ENCODE measurements around the gene ARID4B. TPM values are rescaled to one million over a fixed set of nuclear protein-coding genes. Genes with fewer than 3 reads are reported as not detected.
"Not testable (repeated sequence)": the region's sequence is repeated elsewhere in the genome, so short reads cannot be mapped to it uniquely, and the experiment has no call there.

The ARID4B gene
- total RNA-seq, 1 donor from 2014 or later: 39.4 TPM

DNA sequence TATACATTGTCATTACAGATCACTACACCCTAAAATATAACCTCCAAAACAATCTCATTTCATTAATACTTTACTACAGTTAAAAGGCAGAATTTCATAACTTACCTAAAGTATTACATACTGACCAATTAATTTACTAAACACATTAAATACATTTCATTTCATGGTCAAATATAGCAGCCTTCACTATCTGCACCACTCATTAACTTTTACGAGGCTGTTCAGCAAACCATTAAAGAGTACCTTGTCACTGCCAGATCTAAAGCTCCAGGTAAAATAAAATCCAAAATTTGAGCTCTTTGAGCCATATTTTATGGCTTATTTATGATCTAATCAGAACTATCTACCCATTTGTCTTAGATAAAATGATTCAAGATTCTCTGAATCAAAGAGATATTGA, 100.6 kb downstream of the ARID4B start:
- DNase-seq (ENCODE audit: low read depth, low spot score): no peak

DNA sequence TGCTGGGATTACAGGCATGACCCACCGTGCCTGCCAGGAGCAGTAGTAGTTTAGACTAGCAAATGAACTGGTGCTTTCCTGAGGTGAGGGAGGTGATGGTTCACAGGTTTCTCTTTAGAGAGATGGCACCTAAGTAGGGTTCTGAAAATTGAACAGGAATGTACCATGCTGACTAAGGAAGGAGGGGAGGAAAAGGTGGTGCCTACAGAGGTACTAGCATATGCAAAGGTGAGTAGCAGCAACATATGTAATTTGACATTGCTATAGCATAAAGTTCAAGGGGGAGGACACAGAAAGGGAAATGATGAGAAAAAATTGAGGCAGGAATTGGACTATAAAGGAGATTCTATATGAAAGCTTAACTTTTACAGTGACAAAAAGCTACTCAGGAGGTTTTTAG, 101.0 kb downstream of the ARID4B start:
- DNase-seq (ENCODE audit: low read depth, low spot score): no peak

DNA sequence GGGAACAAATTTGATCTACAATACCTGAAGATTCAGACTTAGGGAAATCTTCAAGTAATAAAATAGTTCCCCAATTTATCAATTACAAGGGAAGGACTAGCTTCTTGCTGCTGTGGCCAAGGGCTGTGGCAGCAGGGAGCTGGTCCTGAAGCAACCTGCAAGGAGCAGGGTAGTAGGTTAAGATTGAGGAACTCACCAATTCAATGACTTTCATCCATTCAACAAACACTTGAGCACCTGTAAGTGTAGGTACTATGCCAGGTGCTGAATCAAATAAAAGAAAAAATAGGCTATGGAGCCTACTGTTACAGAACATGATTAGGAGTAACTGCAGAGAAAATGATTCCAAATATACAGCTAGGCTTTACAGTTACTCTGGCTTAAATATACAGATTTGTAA, 102.7 kb downstream of the ARID4B start:
- no peak for DNase-seq (ENCODE audit: low read depth, low spot score)

DNA sequence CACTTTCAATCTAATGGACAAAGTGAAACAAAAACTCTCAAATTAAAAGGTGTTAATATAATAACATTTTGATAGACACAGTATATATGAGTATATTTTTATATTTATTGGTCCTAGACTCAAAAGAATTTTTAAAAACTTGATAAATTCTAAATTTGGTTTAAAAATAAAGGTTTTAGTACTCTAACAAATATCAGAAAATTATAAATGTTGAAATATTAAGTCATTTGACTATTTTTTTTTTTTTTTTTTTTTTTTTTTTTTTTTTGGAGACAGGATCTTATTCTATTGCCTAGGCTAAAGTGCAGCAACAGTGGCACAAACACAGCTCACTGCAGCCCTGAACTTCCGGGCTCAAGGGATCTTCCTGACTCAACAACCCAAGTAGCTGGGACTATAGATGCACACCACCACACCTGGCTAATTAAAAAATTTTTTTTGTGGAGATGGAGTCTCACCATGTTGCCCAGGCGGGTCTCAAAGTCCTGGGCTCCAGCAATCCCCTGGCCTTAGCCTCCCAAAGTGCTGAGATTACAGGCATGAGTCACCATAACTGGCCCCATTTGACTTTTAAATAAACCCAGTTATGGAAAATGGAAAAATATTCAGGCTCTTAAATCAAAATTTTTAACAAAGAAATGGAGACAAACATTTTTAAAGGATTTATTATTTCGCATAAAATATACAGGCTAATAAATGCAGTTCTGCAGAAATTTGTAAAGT, 106.2 kb downstream of the ARID4B start:
- DNase-seq (ENCODE audit: low read depth, low spot score): no peak

DNA sequence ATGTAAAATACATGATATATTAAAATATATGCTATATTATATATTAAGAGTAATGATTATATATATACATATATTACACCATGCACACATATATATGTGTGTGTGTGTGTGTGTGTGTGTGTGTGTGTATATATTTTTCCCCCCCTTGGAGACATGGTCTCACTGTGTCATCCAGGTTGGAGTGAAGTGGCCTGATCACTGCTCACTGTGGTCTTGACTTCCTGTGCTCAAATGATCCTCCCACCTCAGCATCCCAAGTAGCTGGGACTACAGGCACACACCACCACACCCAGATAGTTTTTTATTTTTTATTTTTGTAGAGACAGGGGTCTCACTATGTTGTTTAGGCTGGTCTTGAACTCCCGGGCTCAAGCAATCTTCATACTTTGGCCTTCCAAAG, 112.5 kb downstream of the ARID4B start:
- DNase-seq (ENCODE audit: low read depth, low spot score): no peak

DNA sequence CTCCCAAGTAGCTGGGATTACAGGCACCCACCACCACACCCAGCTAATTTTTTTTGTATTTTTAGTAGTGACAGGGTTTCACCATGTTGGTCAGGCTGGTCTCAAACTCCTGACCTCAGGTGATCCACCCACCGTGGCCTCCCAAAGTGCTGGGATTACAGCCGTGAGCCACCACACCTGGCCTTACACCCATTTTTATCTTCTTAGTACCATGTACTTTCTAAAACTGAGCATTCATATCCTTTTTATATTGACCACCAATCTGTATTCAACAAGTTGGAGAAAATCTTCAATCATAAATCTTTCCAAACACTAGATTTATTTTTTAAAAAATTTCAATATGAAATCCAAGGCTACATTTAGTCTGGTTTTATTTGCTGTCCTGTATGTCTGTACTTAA, 113.0 kb downstream of the ARID4B start:
- not testable (repeated sequence) for DNase-seq (ENCODE audit: low read depth, low spot score)

DNA sequence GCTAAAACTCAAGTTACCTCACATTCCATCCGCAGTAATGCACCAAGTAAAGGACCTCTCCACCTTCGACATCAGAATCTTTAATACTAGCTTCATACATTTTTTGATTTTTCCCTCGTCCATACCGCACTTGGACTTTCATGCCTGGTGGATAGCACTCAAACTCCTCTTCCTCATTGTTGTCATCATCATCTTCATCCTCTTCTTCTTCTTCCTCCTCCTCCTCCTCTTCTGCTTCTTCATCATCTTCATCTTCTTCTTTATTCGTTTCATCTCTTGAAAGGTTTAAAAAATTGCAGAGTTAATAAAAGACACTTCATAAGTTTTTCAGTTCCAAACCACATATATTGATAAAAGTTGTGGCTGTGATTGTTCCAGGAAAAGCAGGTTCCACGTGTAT, 114.2 kb downstream of the ARID4B start:
- no peak for DNase-seq (ENCODE audit: low read depth, low spot score)

DNA sequence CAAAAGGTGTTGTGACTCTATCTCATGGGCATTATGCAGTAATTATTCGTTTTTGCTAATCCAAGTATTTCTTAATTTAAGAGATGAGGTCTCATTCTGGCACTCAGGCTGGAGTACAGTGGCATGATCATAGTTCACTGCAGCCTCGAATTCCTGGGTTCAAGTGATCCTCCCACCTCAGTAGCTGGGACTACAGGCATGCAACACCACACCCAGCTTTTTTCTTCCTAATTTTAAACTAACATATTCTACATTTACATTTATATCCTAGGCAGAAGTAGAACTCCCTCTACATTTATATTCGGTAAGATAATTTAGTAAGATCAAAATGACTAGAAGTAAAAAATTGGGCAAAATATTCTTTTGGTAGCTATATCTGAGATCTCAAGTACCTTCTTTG, 116.5 kb downstream of the ARID4B start:
- DNase-seq (ENCODE audit: low read depth, low spot score): no peak

DNA sequence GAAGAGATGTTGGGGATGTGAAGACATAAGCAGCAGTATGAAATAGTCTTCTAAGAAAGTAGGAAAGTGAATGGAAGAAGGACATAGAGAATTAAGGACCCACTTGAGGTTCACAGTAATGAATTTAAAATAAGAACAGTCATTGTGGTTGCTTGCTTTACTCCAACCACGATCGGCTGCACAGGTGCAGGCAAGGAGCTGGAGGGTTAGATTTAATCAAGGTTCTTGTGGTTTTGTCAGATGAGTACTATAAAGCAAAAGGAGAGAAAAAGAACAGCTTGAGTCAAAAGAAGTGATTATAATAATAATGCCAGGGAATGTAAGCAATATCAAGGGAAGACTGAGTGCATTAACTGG, 120.8 kb downstream of the ARID4B start:
- no peak for DNase-seq (ENCODE audit: low read depth, low spot score)

DNA sequence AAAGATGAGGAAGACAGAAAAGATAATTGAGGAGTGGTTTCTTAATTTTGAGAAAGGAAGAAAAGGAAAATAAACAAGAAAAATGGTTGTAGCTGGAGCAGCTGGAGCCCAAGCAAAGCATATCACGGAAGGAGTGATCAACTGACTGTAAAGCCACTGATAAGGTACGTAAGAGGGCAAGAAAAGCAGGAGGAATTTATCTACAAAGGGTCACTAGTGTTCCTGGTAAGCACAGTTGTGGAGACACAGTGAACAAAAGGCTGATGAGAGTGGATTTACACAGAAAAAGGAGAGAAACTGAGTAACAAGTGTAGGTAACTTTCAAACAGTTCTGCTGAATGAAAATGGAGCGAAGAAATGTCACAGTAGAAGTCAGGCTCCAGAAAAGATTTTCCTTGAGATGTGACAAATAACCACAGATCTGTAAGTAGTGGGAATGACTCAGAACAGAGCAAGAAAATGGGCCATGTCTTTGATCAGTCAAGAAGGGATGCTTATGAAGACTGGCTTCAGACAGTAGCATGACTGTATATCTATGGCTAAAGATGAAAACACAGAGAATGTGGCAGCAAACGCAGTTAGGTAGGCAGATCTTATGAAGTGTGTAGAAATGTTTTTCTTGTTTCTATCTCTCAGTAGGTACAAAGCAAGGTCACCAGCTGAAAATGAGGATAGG, 121.3 kb downstream of the ARID4B start:
- DNase-seq (ENCODE audit: low read depth, low spot score): no peak

DNA sequence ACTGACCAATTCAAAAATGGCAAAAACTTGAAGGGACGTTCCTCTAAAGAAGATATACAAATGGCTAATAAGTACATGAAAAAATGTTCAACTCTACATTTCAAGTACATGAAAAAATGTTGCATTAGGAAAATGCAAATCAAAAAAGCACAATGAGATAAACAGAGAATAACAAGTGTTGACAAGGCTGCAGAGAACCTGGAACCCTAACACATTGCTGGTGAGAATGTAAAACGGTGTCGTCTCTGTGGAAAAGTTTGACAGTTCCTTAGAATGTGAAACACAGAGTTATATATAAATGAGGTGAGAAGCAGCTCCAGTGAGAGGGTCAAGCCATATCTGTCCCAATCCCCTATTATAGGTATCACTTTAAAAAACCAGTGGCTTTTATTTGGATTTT, 122.3 kb downstream of the ARID4B start:
- no peak for DNase-seq (ENCODE audit: low read depth, low spot score)

DNA sequence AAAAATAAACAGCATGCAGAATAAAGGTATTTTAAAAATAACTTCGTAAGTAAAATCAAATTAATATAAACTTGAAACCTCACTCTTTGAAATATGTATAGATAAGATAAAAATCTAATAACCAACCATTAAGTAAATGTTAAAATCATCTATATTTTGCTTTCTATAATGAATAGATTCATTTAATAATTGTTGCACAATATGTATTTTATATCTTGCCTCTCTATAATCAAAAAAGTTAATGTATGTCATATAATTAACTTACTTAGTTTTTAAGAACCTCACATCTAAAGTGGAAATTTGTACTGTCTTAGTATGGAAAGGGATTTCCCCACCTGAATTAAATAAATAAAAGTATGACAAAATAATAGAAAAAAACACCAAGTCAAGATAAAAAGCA, 124.6 kb downstream of the ARID4B start:
- DNase-seq (ENCODE audit: low read depth, low spot score): no peak

DNA sequence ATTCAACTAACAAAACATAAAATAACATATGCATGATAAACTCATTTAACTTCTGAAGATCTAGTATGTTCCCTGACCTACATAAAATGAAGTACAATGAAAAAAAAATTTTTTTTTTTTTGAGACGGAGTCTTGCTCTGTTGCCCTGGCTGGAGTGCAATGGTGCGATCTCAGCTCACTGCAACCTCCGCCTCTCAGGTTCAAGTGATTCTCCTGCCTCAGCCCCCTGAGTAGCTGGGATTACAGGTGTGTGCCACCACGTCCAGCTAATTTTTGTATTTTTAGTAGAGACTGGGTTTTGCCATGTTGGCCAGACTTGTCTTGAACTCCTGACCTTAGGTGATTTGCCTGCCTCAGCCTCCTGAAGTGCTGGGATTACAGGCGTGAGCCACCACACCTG, 125.5 kb downstream of the ARID4B start:
- DNase-seq (ENCODE audit: low read depth, low spot score): not testable (repeated sequence)

DNA sequence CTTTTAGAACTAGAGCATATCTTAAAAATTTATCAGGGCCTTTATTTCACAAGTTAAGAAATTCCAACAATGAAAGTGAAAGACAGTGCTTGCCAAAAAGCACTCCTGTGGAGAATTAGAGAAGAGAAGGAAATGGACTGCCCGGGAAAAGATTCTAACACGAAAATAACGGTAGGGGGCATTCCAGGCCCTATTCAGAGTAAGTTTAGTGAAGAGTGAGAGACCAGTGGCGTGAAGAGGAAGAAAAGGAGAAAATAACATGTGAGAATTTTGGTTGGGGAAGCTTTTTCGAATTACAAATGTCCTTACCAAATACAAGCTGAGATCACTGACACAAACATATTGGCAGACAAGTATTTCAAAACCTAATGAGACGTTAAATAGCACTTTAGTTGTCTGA, 128.5 kb downstream of the ARID4B start:
- DNase-seq (ENCODE audit: low read depth, low spot score): peak; percentile 10

DNA sequence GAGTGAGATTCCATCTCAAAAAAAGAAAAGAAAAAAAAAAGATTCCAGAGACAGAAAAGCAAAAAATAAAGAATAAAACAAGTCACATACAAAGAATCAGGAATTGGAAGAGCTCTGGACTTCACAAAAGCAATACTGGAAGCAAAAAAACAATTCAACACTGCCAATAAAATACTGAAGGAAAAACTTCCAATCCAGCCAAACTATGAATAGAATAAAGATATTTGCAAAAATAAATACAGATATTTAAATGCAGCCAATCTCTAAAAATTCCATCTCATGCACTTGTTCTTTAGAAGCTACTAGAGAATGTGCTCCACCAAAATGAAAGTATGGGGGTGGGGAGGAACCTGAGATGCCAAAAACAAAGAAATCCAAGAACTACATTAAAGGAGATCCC, 137.5 kb downstream of the ARID4B start:
- DNase-seq (ENCODE audit: low read depth, low spot score): no peak

DNA sequence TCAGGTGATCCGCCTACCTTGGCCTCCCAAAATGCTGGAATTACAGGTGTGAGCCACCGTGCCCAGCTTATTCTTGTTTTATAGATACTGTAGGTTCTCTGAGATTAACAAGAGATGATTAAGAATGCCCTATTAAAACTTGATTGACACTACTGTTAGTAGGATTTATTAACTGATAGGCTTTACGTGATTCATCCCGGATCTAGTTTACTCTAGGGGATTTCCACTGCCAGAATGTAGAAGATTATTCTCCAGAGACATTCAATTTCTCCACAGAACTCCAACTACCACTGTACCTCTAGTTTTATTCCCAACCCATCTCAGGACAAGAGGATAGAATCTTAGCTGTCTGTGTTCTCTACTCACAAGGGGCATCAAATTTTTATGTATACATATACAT, 140.7 kb downstream of the ARID4B start:
- DNase-seq (ENCODE audit: low read depth, low spot score): no peak

DNA sequence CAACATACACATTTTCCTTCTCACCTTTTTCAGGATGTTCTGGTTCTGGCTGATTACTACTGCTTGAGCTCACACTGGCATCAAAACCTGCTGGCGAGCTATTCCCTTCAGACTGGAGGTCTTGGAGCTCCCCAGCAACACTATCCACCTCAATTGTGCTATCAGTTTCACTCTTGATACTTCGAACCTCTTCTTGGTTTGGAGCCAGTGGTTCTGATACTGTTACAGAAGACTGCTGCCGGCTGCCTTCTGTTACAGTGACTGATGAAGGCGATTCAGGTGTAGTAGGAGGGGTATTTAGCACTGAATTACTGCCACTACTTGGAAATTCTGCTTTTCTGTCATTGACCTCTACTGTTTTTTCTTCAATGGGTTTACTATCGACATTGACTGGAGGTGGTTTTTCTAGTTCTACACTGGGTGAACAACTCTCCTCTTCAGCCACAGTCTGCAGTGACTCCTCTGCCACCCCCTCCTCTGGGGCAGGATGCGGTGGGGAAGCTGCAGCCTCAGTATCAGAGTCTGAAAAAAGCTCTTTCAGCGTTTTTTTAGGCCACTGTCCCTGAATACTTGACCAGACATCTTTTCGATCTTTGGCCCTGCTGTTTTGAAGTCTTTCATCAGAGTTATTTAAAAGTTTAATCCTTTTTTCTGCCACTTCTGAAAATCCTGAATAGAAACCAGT, 146.3 kb downstream of the ARID4B start:
- DNase-seq (ENCODE audit: low read depth, low spot score): no peak

DNA sequence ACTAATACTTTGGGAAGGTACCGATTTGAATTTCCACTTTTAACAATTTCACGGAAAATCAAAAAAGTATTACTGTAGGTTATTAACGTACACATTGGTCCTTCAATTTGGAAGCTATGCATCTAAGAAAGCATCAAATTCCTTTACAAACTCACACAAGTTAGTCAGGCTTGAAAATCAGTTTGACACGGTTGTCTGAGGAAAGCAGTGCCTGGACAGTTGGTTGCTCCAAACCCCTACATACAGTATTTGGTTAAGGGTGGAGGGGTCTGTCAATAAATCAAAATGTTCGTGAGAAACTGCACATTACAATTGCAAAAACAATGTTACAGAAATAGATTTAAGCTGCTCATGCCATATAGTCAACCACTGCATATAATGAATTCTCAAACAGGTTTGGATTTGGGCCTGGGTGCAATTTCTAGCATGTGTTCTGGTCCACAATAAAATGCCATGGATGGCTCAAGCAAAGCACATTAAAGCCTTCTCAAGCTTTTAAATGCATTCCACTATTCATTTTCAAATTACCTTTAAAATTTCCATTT, 147.0 kb downstream of the ARID4B start:
- no peak for DNase-seq (ENCODE audit: low read depth, low spot score)

DNA sequence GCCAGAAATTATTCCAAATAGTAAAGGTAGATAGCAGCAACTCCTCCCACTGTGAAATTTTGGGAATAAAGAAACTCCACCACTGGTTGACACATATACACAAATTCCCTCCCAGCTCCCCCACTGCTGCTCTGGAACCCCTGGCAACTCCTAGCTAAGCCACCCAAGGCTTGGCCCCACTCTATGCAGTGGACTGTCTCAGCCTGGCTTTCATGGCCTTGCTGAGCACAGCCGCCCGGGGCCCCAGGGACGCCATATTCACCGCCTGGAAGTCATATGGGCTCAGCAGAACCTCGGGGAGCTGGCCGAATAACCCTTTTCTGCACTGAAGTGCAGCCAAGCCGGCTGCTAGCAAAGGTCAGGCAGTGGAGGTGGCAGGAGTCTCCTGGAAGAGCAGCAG, 151.5 kb downstream of the ARID4B start:
- no peak for DNase-seq (ENCODE audit: low read depth, low spot score)

DNA sequence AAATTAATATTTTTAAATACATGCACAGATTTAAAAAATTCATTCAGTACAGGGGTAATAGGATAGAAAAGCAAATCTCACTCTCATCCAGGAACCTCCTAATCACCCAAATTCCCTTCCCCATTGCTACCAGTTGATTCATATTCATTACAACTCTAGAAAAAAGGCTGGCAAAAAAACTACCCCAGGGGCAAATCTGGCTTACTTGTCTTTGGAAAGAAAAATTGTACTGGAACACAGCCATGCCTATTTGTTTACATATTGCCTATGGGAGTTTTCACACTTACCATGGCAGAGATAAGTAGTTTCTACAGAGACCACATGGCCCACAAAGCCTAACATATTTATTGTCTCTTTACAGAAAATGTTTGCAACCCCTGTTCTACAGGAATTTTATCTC, 158.0 kb downstream of the ARID4B start:
- DNase-seq (ENCODE audit: low read depth, low spot score): no peak

DNA sequence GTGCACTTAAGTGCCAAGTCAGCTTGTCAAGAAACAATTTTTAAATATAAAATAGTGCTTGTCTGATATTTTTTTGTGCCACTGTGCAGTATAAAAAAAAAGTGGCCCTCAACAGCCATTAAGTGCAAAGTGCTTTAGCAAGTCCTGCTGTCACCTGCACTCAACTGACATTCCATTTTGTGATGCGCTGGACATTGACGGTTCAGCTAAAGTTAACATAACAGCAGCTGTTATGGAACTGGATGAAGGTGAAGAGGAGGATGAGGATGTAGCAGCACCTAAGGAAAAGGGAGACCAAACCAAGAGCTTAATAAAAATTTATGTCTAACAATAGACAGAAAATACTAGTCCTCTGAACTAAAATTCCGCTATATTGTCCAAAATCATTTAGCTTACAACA, 159.6 kb downstream of the ARID4B start:
- no peak for DNase-seq (ENCODE audit: low read depth, low spot score)

DNA sequence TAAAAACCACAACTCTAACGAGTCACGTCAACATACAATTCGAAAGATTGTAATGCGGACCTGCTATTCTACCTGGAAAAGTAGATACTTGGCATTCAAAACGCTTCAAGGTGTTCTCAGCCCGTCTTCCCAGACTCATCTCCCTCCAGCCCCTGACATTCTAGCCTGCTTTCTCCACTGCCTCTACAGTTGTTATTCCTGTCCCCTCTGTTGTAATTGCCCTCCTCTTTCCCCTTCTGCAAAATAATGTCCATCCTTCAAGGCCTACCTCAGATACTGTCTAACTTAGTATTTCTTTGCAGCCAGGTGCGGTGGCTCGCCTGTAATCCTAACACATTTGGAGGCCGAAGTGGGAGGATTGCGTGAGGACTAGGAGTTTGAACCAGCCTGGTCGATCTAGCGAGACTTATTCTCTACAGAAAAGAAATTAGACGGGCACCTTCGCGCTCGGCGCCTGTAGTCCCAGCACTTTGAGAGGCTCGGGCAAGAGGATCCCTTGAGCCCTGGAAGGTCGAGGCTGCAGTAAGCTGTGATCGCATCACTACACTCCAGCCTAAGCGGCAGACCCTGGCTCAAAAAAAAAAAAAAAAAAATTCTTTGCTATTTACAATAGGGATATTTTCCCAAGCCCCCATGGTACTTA, 166.2 kb downstream of the ARID4B start:
- DNase-seq (ENCODE audit: low read depth, low spot score): no peak
